HG03039 (cell line): ENCODE measurements around the gene S100A1.

ENCODE experiments used
- ATAC-seq: cut with Tn5 transposase; IDR thresholded peaks from one replicate; pipeline ENCODE4 v1.9.1; 2021; ENCODE audit warnings: mild to moderate bottlenecking, moderate library complexity; ENCODE audit not compliant: unreplicated experiment

Gene S100A1

DNA sequence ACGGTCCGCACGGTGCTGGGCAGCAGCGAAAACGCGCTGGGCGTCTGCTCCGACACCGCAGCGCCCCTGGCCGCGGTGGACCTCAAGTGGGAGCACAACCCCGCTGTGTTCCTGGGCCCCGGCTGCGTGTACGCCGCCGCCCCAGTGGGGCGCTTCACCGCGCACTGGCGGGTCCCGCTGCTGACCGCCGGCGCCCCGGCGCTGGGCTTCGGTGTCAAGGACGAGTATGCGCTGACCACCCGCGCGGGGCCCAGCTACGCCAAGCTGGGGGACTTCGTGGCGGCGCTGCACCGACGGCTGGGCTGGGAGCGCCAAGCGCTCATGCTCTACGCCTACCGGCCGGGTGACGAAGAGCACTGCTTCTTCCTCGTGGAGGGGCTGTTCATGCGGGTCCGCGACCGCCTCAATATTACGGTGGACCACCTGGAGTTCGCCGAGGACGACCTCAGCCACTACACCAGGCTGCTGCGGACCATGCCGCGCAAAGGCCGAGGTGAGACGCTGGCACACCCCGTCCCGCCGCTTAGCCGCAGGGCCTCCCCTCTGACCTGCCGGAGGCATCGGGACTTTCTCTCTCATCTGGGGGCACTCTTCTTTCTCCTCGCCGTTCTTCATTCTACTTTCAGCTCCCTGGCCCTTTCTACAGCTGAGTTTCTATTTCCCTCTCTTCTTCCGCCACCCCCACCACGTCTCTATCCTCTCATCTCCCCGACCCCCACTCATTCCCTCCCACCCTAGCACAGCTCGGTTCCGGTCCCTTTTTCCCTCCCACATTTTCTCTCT, 51.3 kb downstream of the S100A1 start:
- no peak for ATAC-seq

DNA sequence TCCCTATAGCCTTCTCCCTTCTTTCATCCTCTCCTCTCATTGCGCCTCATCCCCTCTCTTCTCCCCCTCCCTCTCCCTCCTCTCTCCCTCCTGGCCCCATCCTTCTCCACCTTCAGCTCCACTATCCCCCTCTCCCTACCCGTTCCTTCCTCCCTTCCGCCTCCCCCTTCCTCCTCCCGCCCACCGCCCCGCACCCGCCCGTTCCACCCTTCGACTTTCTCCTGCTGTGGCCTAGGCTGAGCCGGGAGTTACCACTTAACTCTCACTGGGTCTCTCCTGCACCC, 51.8 kb downstream of the S100A1 start:
- ATAC-seq: no peak
